ENCODE results near the gene KDM8.
A peak's percentile ranks its signal among the peaks of the same experiment; 100 is the strongest.

The KDM8 gene

DNA sequence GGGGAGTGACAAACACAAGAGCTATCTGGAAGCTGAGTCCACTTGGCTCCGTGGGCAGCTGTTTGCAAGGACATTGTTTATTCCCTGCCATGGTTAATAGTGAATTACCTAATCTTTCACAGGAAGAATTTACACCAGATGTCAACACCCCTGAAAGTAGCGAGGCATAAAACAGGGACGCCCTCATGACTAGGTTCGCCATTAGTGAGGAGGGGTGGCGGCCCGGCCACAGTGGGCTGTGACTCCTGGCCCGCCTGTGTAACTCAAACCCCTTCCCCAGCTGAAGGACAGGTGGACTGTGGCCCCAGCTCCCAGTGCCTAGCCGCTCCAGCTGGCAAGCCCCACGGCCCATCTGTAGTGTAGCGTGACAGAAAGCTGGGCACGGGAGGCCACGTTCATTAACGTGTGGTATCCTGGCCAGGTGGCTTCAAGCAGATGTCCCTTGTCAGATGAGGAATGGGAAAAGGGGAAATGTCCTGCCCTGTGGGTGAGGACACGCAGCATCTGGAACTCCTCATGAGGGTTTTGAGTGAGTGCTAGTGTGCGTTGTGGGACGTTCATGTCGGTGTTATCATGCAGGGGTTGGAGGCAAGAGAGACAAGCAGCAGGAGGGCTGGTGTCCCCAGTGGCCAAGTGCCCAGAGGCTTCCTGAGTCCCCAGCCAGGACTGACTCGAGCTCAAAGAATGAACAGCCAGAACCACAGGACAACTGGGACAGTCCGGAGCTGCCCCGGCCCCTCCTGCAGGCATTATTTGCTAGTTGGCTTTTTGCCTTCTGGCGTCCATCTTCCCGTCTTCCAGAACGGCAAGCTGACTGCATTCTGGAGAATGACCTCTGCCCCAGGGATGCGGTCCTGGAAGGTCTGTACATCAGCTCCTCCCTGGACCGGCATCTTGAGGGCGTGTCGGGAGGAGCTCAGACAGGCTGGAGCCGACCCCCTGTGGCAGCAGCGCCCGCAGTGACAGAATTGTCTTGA is 19.2 kb downstream of the KDM8 start:
- H3K9ac ChIP-seq (ENCODE audit: low read depth in 1 of 2, low read length in 2 of 2), result no peak overlapping the region

DNA sequence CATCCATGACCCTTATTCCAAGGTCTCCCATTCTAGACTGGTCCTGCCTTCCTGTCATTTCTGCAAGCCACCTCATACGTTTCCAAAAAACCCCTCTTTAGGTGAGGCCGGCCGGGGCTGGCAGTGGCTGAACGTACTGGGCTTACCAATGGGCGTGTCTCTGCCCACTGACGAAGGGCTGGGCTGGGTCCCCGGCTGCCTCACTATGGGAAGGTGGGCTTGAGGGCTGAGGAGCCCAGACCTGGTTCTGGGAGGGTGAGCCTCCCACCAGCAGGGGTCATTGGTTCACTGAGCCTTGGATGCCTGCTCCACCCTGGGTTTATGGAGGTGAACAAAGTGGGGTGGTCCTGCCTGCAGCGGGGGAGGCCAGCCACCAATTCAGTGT is 19.9 kb downstream of the KDM8 start:
- Histone ChIP-seq H3K4me1 (ENCODE audit: control insufficient read depth in 2 of 2, insufficient read depth in 2 of 2, low read length in 2 of 2) (peaks cover 23 to 25% of the 10 kb centered on the region in 2 donors), H3K36me3 (ENCODE audit: control insufficient read depth in 2 of 2, insufficient read depth in 2 of 2, low read length in 2 of 2) (peaks cover 0 to 25% of the 10 kb centered on the region in 2 donors), H3K9ac (ENCODE audit: low read depth in 1 of 2, low read length in 2 of 2) (no peak overlapping the region), H3K27me3 (ENCODE audit: control insufficient read depth in 2 of 2, insufficient read depth in 2 of 2, low read length in 2 of 2) (no peaks in the 10 kb centered on the region), H3K27ac (ENCODE audit: low read depth in 2 of 2, low read length in 2 of 2) (no peak overlapping the region), H3K4me3 (ENCODE audit: low read length in 2 of 2) (no peak overlapping the region), H3K9me3 (ENCODE audit: control insufficient read depth in 2 of 2, low read length in 2 of 2) (no peaks in the 10 kb centered on the region)

More for the DNA sequence above, 19.2 kb downstream of the KDM8 start:
- H3K4me3 ChIP-seq (ENCODE audit: low read length in 2 of 2), result no peak overlapping the region
- H3K4me1 ChIP-seq (ENCODE audit: control insufficient read depth in 2 of 2, insufficient read depth in 2 of 2, low read length in 2 of 2), result peaks cover 23 to 25% of the 10 kb centered on the region in 2 donors
- H3K36me3 ChIP-seq (ENCODE audit: control insufficient read depth in 2 of 2, insufficient read depth in 2 of 2, low read length in 2 of 2), result peaks cover 0 to 25% of the 10 kb centered on the region in 2 donors
- H3K27me3 ChIP-seq (ENCODE audit: control insufficient read depth in 2 of 2, insufficient read depth in 2 of 2, low read length in 2 of 2), result no peaks in the 10 kb centered on the region
- no peaks in the 10 kb centered on the region for H3K9me3 ChIP-seq (ENCODE audit: control insufficient read depth in 2 of 2, low read length in 2 of 2)
- peak overlapping the region in 1 of 2 donors; percentile 8 for H3K27ac ChIP-seq (ENCODE audit: low read depth in 2 of 2, low read length in 2 of 2)

- Histone ChIP-seq H3K4me3 (ENCODE audit: low read length in 2 of 2) (no peak overlapping the region), H3K36me3 (ENCODE audit: control insufficient read depth in 2 of 2, insufficient read depth in 2 of 2, low read length in 2 of 2) (peaks cover 0 to 24% of the 10 kb centered on the region in 2 donors), H3K9ac (ENCODE audit: low read depth in 1 of 2, low read length in 2 of 2) (no peak overlapping the region), H3K27me3 (ENCODE audit: control insufficient read depth in 2 of 2, insufficient read depth in 2 of 2, low read length in 2 of 2) (no peaks in the 10 kb centered on the region), H3K9me3 (ENCODE audit: control insufficient read depth in 2 of 2, low read length in 2 of 2) (no peaks in the 10 kb centered on the region), H3K4me1 (ENCODE audit: control insufficient read depth in 2 of 2, insufficient read depth in 2 of 2, low read length in 2 of 2) (peaks cover 23 to 25% of the 10 kb centered on the region in 2 donors), H3K27ac (ENCODE audit: low read depth in 2 of 2, low read length in 2 of 2) (no peak overlapping the region)
Measured at GRCh38 chr16:27223701-27224100, 20.4 kb downstream of the KDM8 start.

DNA sequence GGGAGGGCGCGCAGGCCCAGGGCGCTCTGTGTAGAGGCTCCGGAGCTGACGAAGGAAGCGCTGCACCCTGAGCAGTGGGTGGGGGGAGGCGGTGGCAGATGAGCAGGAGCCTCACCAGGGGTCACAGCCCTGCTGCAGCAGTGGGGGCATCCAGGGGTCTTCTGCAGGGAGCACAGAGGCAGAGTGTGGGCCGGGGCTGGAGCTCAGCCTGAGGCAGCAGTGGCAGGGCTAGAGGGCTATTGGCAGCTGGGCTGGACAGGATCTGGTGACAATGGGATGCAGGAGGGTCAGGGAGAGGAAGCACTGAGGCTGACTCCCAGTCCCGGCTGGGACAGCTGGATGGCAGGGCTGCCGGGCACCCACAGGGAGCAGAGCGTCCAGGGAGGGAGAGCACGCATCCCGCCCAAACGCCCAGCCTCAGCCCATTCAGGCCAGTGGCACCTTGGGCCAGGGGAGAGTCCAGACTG is 21.0 kb downstream of the KDM8 start:
- peaks cover 0 to 21% of the 10 kb centered on the region in 2 donors for H3K36me3 ChIP-seq (ENCODE audit: control insufficient read depth in 2 of 2, insufficient read depth in 2 of 2, low read length in 2 of 2)
- H3K4me1 ChIP-seq (ENCODE audit: control insufficient read depth in 2 of 2, insufficient read depth in 2 of 2, low read length in 2 of 2), result peaks cover 29 to 30% of the 10 kb centered on the region in 2 donors
- no peak overlapping the region for H3K27ac ChIP-seq (ENCODE audit: low read depth in 2 of 2, low read length in 2 of 2)
- no peak overlapping the region for H3K4me3 ChIP-seq (ENCODE audit: low read length in 2 of 2)
- no peaks in the 10 kb centered on the region for H3K27me3 ChIP-seq (ENCODE audit: control insufficient read depth in 2 of 2, insufficient read depth in 2 of 2, low read length in 2 of 2)
- no peak overlapping the region for H3K9ac ChIP-seq (ENCODE audit: low read depth in 1 of 2, low read length in 2 of 2)
- no peaks in the 10 kb centered on the region for H3K9me3 ChIP-seq (ENCODE audit: control insufficient read depth in 2 of 2, low read length in 2 of 2)

- peak overlapping the region in 1 of 2 donors; percentile 75 for H3K27ac ChIP-seq (ENCODE audit: low read depth in 2 of 2, low read length in 2 of 2)
- peaks cover 32 to 33% of the 10 kb centered on the region in 2 donors for H3K4me1 ChIP-seq (ENCODE audit: control insufficient read depth in 2 of 2, insufficient read depth in 2 of 2, low read length in 2 of 2)
- H3K9me3 ChIP-seq (ENCODE audit: control insufficient read depth in 2 of 2, low read length in 2 of 2), result no peaks in the 10 kb centered on the region
- no peaks in the 10 kb centered on the region for H3K27me3 ChIP-seq (ENCODE audit: control insufficient read depth in 2 of 2, insufficient read depth in 2 of 2, low read length in 2 of 2)
- H3K4me3 ChIP-seq (ENCODE audit: low read length in 2 of 2), result no peak overlapping the region
- H3K36me3 ChIP-seq (ENCODE audit: control insufficient read depth in 2 of 2, insufficient read depth in 2 of 2, low read length in 2 of 2), result peaks cover 0 to 22% of the 10 kb centered on the region in 2 donors
- no peak overlapping the region for H3K9ac ChIP-seq (ENCODE audit: low read depth in 1 of 2, low read length in 2 of 2)
Measured at GRCh38 chr16:27224741-27225300, 21.5 kb downstream of the KDM8 start.

DNA sequence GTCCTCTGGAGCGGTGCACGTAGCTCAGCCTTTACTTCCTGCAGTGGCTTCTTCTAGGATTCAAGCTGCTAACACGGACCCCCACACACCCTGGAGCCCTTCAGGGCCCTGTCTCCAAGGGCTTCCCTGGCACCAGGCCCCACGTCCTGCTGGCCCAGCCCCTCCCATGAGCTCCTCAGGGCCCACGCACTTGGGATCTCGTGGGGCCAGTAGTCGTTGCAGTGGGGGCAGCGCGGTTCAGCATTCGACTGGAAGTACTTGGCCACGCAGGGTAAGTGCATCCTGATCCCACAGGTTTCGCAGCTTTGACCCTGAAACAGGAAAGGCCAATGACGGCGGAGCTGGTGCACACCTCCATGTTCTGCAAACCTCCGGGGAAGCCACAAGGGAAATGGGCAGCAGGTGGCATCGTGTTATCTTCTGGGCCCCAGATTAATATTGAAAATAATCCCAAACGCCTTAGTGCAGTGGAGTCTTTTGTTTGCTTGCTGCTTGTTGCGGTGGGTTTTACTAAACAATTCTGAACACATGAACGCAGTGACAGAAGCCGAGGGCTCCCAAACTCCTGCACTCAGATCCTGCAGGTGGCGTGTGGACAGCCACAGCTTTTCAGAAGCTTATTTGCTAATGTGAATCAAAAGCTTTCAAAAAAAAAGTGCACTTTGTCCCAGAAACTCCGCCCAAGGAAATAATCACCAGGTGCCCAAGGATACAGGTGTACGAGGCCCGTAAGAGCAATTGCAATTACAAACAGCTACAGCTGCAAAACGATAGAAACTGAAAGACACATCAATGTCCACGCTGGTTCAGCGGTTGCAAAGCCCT is 22.4 kb downstream of the KDM8 start:
- Histone ChIP-seq H3K9ac (ENCODE audit: low read depth in 1 of 2, low read length in 2 of 2) (peak overlapping the region; percentile 36 to 47), H3K27ac (ENCODE audit: low read depth in 2 of 2, low read length in 2 of 2) (peak overlapping the region; percentile 71 to 75), H3K36me3 (ENCODE audit: control insufficient read depth in 2 of 2, insufficient read depth in 2 of 2, low read length in 2 of 2) (peaks cover 0 to 20% of the 10 kb centered on the region in 2 donors), H3K9me3 (ENCODE audit: control insufficient read depth in 2 of 2, low read length in 2 of 2) (no peaks in the 10 kb centered on the region), H3K4me3 (ENCODE audit: low read length in 2 of 2) (peak overlapping the region; percentile 44 to 65), H3K27me3 (ENCODE audit: control insufficient read depth in 2 of 2, insufficient read depth in 2 of 2, low read length in 2 of 2) (no peaks in the 10 kb centered on the region), H3K4me1 (ENCODE audit: control insufficient read depth in 2 of 2, insufficient read depth in 2 of 2, low read length in 2 of 2) (peaks cover 41 to 42% of the 10 kb centered on the region in 2 donors)

- Histone ChIP-seq H3K4me3 (ENCODE audit: low read length in 2 of 2) (peak overlapping the region; percentile 44 to 65), H3K27ac (ENCODE audit: low read depth in 2 of 2, low read length in 2 of 2) (peak overlapping the region; percentile 71 to 75), H3K4me1 (ENCODE audit: control insufficient read depth in 2 of 2, insufficient read depth in 2 of 2, low read length in 2 of 2) (peaks cover 49 to 50% of the 10 kb centered on the region in 2 donors), H3K36me3 (ENCODE audit: control insufficient read depth in 2 of 2, insufficient read depth in 2 of 2, low read length in 2 of 2) (peaks cover 0 to 17% of the 10 kb centered on the region in 2 donors), H3K9me3 (ENCODE audit: control insufficient read depth in 2 of 2, low read length in 2 of 2) (no peaks in the 10 kb centered on the region), H3K9ac (ENCODE audit: low read depth in 1 of 2, low read length in 2 of 2) (peak overlapping the region; percentile 11 to 47), H3K27me3 (ENCODE audit: control insufficient read depth in 2 of 2, insufficient read depth in 2 of 2, low read length in 2 of 2) (no peaks in the 10 kb centered on the region)
Measured at GRCh38 chr16:27226476-27226875, 23.1 kb downstream of the KDM8 start.

DNA sequence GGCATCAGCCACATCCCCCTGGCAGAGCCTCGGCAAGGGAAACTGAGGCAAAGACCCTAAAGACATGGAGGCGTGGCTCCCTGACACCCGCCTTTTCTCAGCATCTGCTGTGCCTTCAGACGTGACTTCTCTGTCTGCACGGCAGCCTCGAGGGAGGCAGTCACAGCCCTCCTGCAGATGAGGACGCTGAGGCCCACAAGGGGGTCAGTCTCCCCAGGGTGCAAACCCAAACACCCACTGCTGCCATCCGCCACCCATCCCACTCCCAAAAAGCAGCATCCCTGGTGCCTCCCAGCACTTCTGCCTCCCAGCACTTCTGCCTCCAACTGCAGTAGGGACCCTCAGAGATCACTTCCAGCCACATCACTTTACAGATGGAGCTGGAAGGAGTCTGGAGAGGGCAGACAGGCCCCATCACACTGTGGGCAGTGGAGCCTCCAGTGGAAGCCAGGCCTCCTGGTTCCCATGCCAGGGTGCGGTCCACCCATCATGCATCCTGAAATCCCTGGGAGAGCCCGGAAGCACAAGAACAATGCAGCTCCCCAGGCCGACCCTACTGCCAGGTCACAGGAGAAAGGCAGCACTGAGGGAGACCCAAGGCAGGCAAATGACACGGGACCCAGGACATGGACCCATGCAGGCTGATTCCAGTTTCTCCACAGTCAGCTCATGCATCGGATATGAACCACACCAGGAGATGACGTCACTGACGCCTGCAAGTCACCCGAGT is 23.8 kb downstream of the KDM8 start:
- Histone ChIP-seq H3K9me3 (ENCODE audit: control insufficient read depth in 2 of 2, low read length in 2 of 2) (no peaks in the 10 kb centered on the region), H3K36me3 (ENCODE audit: control insufficient read depth in 2 of 2, insufficient read depth in 2 of 2, low read length in 2 of 2) (peaks cover 0 to 17% of the 10 kb centered on the region in 2 donors), H3K27me3 (ENCODE audit: control insufficient read depth in 2 of 2, insufficient read depth in 2 of 2, low read length in 2 of 2) (no peaks in the 10 kb centered on the region), H3K4me3 (ENCODE audit: low read length in 2 of 2) (peak overlapping the region in 1 of 2 donors; percentile 65), H3K27ac (ENCODE audit: low read depth in 2 of 2, low read length in 2 of 2) (peak overlapping the region; percentile 71 to 75), H3K9ac (ENCODE audit: low read depth in 1 of 2, low read length in 2 of 2) (no peak overlapping the region), H3K4me1 (ENCODE audit: control insufficient read depth in 2 of 2, insufficient read depth in 2 of 2, low read length in 2 of 2) (peaks cover 55 to 56% of the 10 kb centered on the region in 2 donors)

DNA sequence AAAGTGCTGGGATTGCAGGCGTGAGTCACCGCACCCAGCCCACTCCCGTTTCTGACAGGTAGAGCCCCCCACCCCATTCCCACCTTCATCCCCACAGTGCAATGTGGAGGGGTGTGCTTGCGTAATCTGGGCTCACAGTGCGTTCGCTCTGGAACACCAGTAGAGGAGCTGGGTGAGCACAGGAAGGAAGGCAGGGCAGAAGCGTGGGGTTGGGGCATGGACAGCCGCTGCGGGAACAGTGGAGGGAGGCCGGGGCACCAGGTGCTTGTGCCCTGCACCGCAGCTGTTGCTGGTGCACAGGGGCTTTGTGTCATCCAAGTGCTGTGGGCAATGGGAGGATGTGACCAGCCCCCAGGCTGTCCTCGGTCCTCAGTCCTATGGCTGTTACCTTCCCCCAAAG is 24.7 kb downstream of the KDM8 start:
- Histone ChIP-seq H3K4me1 (ENCODE audit: control insufficient read depth in 2 of 2, insufficient read depth in 2 of 2, low read length in 2 of 2) (peaks cover 62% of the 10 kb centered on the region in 2 donors), H3K9me3 (ENCODE audit: control insufficient read depth in 2 of 2, low read length in 2 of 2) (no peaks in the 10 kb centered on the region), H3K27ac (ENCODE audit: low read depth in 2 of 2, low read length in 2 of 2) (no peak overlapping the region), H3K9ac (ENCODE audit: low read depth in 1 of 2, low read length in 2 of 2) (no peak overlapping the region), H3K36me3 (ENCODE audit: control insufficient read depth in 2 of 2, insufficient read depth in 2 of 2, low read length in 2 of 2) (peaks cover 0 to 17% of the 10 kb centered on the region in 2 donors), H3K4me3 (ENCODE audit: low read length in 2 of 2) (no peak overlapping the region), H3K27me3 (ENCODE audit: control insufficient read depth in 2 of 2, insufficient read depth in 2 of 2, low read length in 2 of 2) (no peaks in the 10 kb centered on the region)

All from mucosa of rectum (tissue), 2 donors.